ENCODE measurements around the gene PKM.
A peak's percentile ranks its signal among the peaks of the same experiment; 100 is the strongest.

PKM gene

GRCh38 chr15:72271895-72272212, 40.9 kb upstream of the PKM start:
- H3K9ac ChIP-seq (ENCODE audit: insufficient read length, low read depth): peak overlapping the region; percentile 92
- H3K36me3 ChIP-seq (ENCODE audit: insufficient read depth, insufficient read length, low read length): peaks cover 42% of the 10 kb centered on the region
- H3K4me3 ChIP-seq (ENCODE audit: insufficient read length, low read depth): peak overlapping the region; percentile 95
- H3K27me3 ChIP-seq (ENCODE audit: insufficient read depth, insufficient read length): no peaks in the 10 kb centered on the region
- no peak for DNase-seq (ENCODE audit: low read depth, low spot score)
- no peaks in the 10 kb centered on the region for H3K9me3 ChIP-seq (ENCODE audit: insufficient read depth, low read length)
- no peak for TF ChIP-seq ZNF274 (IDR thresholded peaks at IDR 0.05; ENCODE audit: low read depth, low read length)
- no peak for TF ChIP-seq YY1 (IDR thresholded peaks at IDR 0.05; ENCODE audit: insufficient read depth, insufficient read length)
- no peak for TF ChIP-seq SUZ12 (IDR thresholded peaks at IDR 0.05; ENCODE audit: extremely low read depth, insufficient read depth, insufficient read length)
- H3K4me1 ChIP-seq (ENCODE audit: insufficient read depth, insufficient read length): no peaks in the 10 kb centered on the region

- peaks cover 48% of the 10 kb centered on the region for H3K36me3 ChIP-seq (ENCODE audit: insufficient read depth, insufficient read length, low read length)
- H3K4me3 ChIP-seq (ENCODE audit: insufficient read length, low read depth): peak overlapping the region; percentile 95
- no peak for DNase-seq (ENCODE audit: low read depth, low spot score)
- no peak for TF ChIP-seq ZNF274 (IDR thresholded peaks at IDR 0.05; ENCODE audit: low read depth, low read length)
- no peak for TF ChIP-seq YY1 (IDR thresholded peaks at IDR 0.05; ENCODE audit: insufficient read depth, insufficient read length)
- TF ChIP-seq SUZ12 (IDR thresholded peaks at IDR 0.05; ENCODE audit: extremely low read depth, insufficient read depth, insufficient read length): no peak
- peak overlapping the region; percentile 34 for H3K9ac ChIP-seq (ENCODE audit: insufficient read length, low read depth)
- H3K4me1 ChIP-seq (ENCODE audit: insufficient read depth, insufficient read length): no peaks in the 10 kb centered on the region
- H3K9me3 ChIP-seq (ENCODE audit: insufficient read depth, low read length): no peaks in the 10 kb centered on the region
- H3K27me3 ChIP-seq (ENCODE audit: insufficient read depth, insufficient read length): no peaks in the 10 kb centered on the region
These were observed 40.2 kb upstream of the PKM start for GRCh38 chr15:72271221-72271620.

- peaks cover 63% of the 10 kb centered on the region for H3K36me3 ChIP-seq (ENCODE audit: insufficient read depth, insufficient read length, low read length)
- no peaks in the 10 kb centered on the region for H3K9me3 ChIP-seq (ENCODE audit: insufficient read depth, low read length)
- H3K4me3 ChIP-seq (ENCODE audit: insufficient read length, low read depth): no peak overlapping the region
- no peak for DNase-seq (ENCODE audit: low read depth, low spot score)
- H3K9ac ChIP-seq (ENCODE audit: insufficient read length, low read depth): no peak overlapping the region
- no peak for TF ChIP-seq SUZ12 (IDR thresholded peaks at IDR 0.05; ENCODE audit: extremely low read depth, insufficient read depth, insufficient read length)
- no peak for TF ChIP-seq ZNF274 (IDR thresholded peaks at IDR 0.05; ENCODE audit: low read depth, low read length)
- no peak for TF ChIP-seq YY1 (IDR thresholded peaks at IDR 0.05; ENCODE audit: insufficient read depth, insufficient read length)
- no peaks in the 10 kb centered on the region for H3K27me3 ChIP-seq (ENCODE audit: insufficient read depth, insufficient read length)
- H3K4me1 ChIP-seq (ENCODE audit: insufficient read depth, insufficient read length): no peaks in the 10 kb centered on the region
These were observed 38.7 kb upstream of the PKM start for GRCh38 chr15:72269739-72270138.

- H3K36me3 ChIP-seq (ENCODE audit: insufficient read depth, insufficient read length, low read length): peaks cover 95% of the 10 kb centered on the region
- H3K9me3 ChIP-seq (ENCODE audit: insufficient read depth, low read length): no peaks in the 10 kb centered on the region
- no peak for TF ChIP-seq ZNF274 (IDR thresholded peaks at IDR 0.05; ENCODE audit: low read depth, low read length)
- TF ChIP-seq YY1 (IDR thresholded peaks at IDR 0.05; ENCODE audit: insufficient read depth, insufficient read length): no peak
- no peak for TF ChIP-seq SUZ12 (IDR thresholded peaks at IDR 0.05; ENCODE audit: extremely low read depth, insufficient read depth, insufficient read length)
- no peak overlapping the region for H3K9ac ChIP-seq (ENCODE audit: insufficient read length, low read depth)
- no peaks in the 10 kb centered on the region for H3K27me3 ChIP-seq (ENCODE audit: insufficient read depth, insufficient read length)
- DNase-seq (ENCODE audit: low read depth, low spot score): no peak
- no peaks in the 10 kb centered on the region for H3K4me1 ChIP-seq (ENCODE audit: insufficient read depth, insufficient read length)
- no peak overlapping the region for H3K4me3 ChIP-seq (ENCODE audit: insufficient read length, low read depth)
These were observed 34.0 kb upstream of the PKM start for GRCh38 chr15:72265031-72265430.

- no peak for TF ChIP-seq ZNF274 (IDR thresholded peaks at IDR 0.05; ENCODE audit: low read depth, low read length)
- no peak for TF ChIP-seq YY1 (IDR thresholded peaks at IDR 0.05; ENCODE audit: insufficient read depth, insufficient read length)
- TF ChIP-seq SUZ12 (IDR thresholded peaks at IDR 0.05; ENCODE audit: extremely low read depth, insufficient read depth, insufficient read length): no peak
- Histone ChIP-seq H3K9ac (ENCODE audit: insufficient read length, low read depth) (no peak overlapping the region), H3K4me3 (ENCODE audit: insufficient read length, low read depth) (no peak overlapping the region), H3K27me3 (ENCODE audit: insufficient read depth, insufficient read length) (no peaks in the 10 kb centered on the region), H3K4me1 (ENCODE audit: insufficient read depth, insufficient read length) (no peaks in the 10 kb centered on the region), H3K36me3 (ENCODE audit: insufficient read depth, insufficient read length, low read length) (peaks cover 91% of the 10 kb centered on the region), H3K9me3 (ENCODE audit: insufficient read depth, low read length) (no peaks in the 10 kb centered on the region)
- no peak for DNase-seq (ENCODE audit: low read depth, low spot score)
These were observed 21.8 kb upstream of the PKM start for GRCh38 chr15:72252663-72253299.

- Histone ChIP-seq H3K27me3 (ENCODE audit: insufficient read depth, insufficient read length) (no peaks in the 10 kb centered on the region), H3K9me3 (ENCODE audit: insufficient read depth, low read length) (no peaks in the 10 kb centered on the region), H3K9ac (ENCODE audit: insufficient read length, low read depth) (no peak overlapping the region), H3K4me3 (ENCODE audit: insufficient read length, low read depth) (no peak overlapping the region), H3K4me1 (ENCODE audit: insufficient read depth, insufficient read length) (no peaks in the 10 kb centered on the region), H3K36me3 (ENCODE audit: insufficient read depth, insufficient read length, low read length) (peaks cover 86% of the 10 kb centered on the region)
- DNase-seq (ENCODE audit: low read depth, low spot score): no peak
- no peak for TF ChIP-seq ZNF274 (IDR thresholded peaks at IDR 0.05; ENCODE audit: low read depth, low read length)
- no peak for TF ChIP-seq YY1 (IDR thresholded peaks at IDR 0.05; ENCODE audit: insufficient read depth, insufficient read length)
- no peak for TF ChIP-seq SUZ12 (IDR thresholded peaks at IDR 0.05; ENCODE audit: extremely low read depth, insufficient read depth, insufficient read length)
These were observed 18.3 kb upstream of the PKM start for GRCh38 chr15:72249142-72249810.

- H3K9ac ChIP-seq (ENCODE audit: insufficient read length, low read depth): no peak overlapping the region
- TF ChIP-seq YY1 (IDR thresholded peaks at IDR 0.05; ENCODE audit: insufficient read depth, insufficient read length) (no peak), ZNF274 (IDR thresholded peaks at IDR 0.05; ENCODE audit: low read depth, low read length) (no peak), SUZ12 (IDR thresholded peaks at IDR 0.05; ENCODE audit: extremely low read depth, insufficient read depth, insufficient read length) (no peak)
- H3K9me3 ChIP-seq (ENCODE audit: insufficient read depth, low read length): no peaks in the 10 kb centered on the region
- peaks cover 86% of the 10 kb centered on the region for H3K36me3 ChIP-seq (ENCODE audit: insufficient read depth, insufficient read length, low read length)
- DNase-seq (ENCODE audit: low read depth, low spot score): no peak
- H3K4me3 ChIP-seq (ENCODE audit: insufficient read length, low read depth): no peak overlapping the region
- peaks cover 2% of the 10 kb centered on the region for H3K4me1 ChIP-seq (ENCODE audit: insufficient read depth, insufficient read length)
- H3K27me3 ChIP-seq (ENCODE audit: insufficient read depth, insufficient read length): no peaks in the 10 kb centered on the region
These were observed 17.5 kb upstream of the PKM start for GRCh38 chr15:72248514-72248913.

All from NT2/D1 (cell line).